Right renal cortex interstitium (tissue), 3 donors: Measurements from ENCODE around the gene SKP2. TPM values are rescaled to one million over a fixed set of nuclear protein-coding genes. Genes with fewer than 3 reads are reported as not detected.
"Not testable (repeated sequence)": the region's sequence is repeated elsewhere in the genome, so short reads cannot be mapped to it uniquely, and the experiment has no call there.

ENCODE experiments used
- DNase-seq, 3 donors: peaks; one replicate each; pipeline ENCODE4 v3.0.0-alpha.2; 2013; ENCODE audit warnings: low read depth in 3 of 3, low spot score in 2 of 3
- polyA plus RNA-seq, 3 donors: library from polyadenylated mRNA; unstranded; fragments of 120-200 nt; gene quantifications; one replicate each; pipeline ENCODE4 v1.2.1, GENCODE V29; 2013; ENCODE audit not compliant: insufficient read length in 3 of 3

SKP2 gene
- 10 to 100 TPM; 41.4 to 45.0 (median 43.4) TPM for polyA plus RNA-seq

- peak; percentile 95 to 98 (median 95) for DNase-seq
Measured at GRCh38 chr5:36151434-36152323, at the start of gene SKP2, which contains the start of gene LMBRD2. Gene SKP2 (plus strand): TSS chr5:36152111. CDS start chr5:36152263, 152 bp downstream. Gene LMBRD2 (minus strand): TSS chr5:36151887. CDS start chr5:36143349, 8,538 bp downstream.

GRCh38 chr5:36105819-36106218 is 46.1 kb upstream of the SKP2 start:
- no peak for DNase-seq

GRCh38 chr5:36108758-36109460 is 43.0 kb upstream of the SKP2 start:
- no peak for DNase-seq

- DNase-seq: no peak
Measured at GRCh38 chr5:36111238-36111637, 40.7 kb upstream of the SKP2 start.

- DNase-seq: no peak
Measured at GRCh38 chr5:36125868-36126267, 26.0 kb upstream of the SKP2 start.

GRCh38 chr5:36128795-36129194 is 23.1 kb upstream of the SKP2 start:
- DNase-seq: no peak

- DNase-seq: not testable (repeated sequence)
Measured at GRCh38 chr5:36129666-36130065, 22.2 kb upstream of the SKP2 start.

- not testable (repeated sequence) for DNase-seq
Measured at GRCh38 chr5:36133009-36133408, 18.9 kb upstream of the SKP2 start.

GRCh38 chr5:36135988-36136387 is 15.9 kb upstream of the SKP2 start:
- DNase-seq: no peak

GRCh38 chr5:36136581-36136980 is 15.3 kb upstream of the SKP2 start:
- DNase-seq: no peak

GRCh38 chr5:36138900-36139683 is 12.8 kb upstream of the SKP2 start:
- no peak for DNase-seq

GRCh38 chr5:36145311-36145710 is 6.6 kb upstream of the SKP2 start:
- DNase-seq: no peak

GRCh38 chr5:36146390-36146789 is 5.5 kb upstream of the SKP2 start:
- no peak for DNase-seq

- no peak for DNase-seq
Measured at GRCh38 chr5:36147681-36148080, 4.2 kb upstream of the SKP2 start.

- DNase-seq: peak in 2 of 3 donors; percentile 19 to 29
Measured at GRCh38 chr5:36150676-36151433, 1.1 kb upstream of the SKP2 start.

- peak in 2 of 3 donors; percentile 19 to 32 for DNase-seq
Measured at GRCh38 chr5:36152324-36153297, 700 bp downstream of the SKP2 start.

- DNase-seq: no peak
Measured at GRCh38 chr5:36153298-36153677, 1.4 kb downstream of the SKP2 start.

- DNase-seq: no peak
Measured at GRCh38 chr5:36153726-36154125, 1.8 kb downstream of the SKP2 start.

GRCh38 chr5:36155291-36155690 is 3.4 kb downstream of the SKP2 start:
- no peak for DNase-seq
